Stimulated activated CD4-positive, alpha-beta T cell treated with anti-CD3 and anti-CD28 coated beads, Interleukin-4, amount 100 ng/mL, for 1 hour (primary cell): ENCODE measurements around the gene TM7SF2.

Source experiments
- DNase-seq: peaks from one replicate; pipeline ENCODE4 v3.0.0-alpha.2; 2020

TM7SF2 gene

GRCh38 chr11:65159012-65159411, 47.3 kb downstream of the TM7SF2 start:
- DNase-seq: no peak

DNA sequence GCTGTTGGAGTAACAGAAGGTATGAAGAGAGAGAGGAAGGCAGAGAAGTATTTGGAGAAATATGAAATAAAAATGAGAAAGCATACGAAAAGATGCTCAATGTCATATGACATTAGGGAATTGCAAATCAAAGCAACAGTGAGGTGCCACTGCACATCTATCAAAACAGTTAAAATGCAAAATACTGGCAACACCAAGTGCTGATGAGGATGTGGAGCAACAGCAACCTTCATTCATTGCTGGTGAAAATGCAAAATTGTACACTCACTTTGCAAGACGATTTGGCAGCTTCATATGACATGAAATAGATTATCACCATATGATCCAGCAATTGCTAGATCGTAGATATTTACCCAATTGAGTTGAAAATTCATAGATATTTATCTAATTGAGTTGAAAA, 49.0 kb downstream of the TM7SF2 start:
- DNase-seq: no peak

DNA sequence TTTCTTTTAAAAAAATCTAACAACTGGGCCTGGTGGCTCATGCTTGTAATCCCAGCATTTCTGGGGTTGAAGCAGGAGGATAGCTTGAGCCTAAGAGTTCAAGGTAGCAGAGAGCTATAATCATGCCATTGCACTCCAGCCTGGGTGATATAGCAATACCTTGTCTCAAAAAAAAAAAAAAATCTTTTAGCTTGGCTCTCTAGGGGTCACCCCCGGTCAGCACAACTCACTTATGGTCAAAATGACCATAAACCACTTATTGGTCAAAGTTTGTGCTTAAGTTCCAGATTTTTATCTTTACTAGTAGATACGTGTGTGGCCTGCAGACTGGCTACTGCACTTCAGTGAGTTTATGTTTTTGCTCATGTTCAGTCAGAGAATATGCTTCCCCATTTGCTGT, 52.0 kb downstream of the TM7SF2 start:
- DNase-seq: no peak
